GM23248 (cell line): ENCODE measurements around the gene ROR1. TPM values are rescaled to one million over a fixed set of nuclear protein-coding genes. Genes with fewer than 3 reads are reported as not detected.

Experiments
- DNase-seq: peaks from one replicate; pipeline ENCODE4 v3.0.0-alpha.2; 2015
- H2AFZ ChIP-seq: fragments of 200-600 bp; sonication (generic); 2 replicates; pipeline ENCODE4 v1.6.1; 2016; ENCODE audit warnings: antibody characterized with exemption
- H3F3A ChIP-seq: fragments of 200-600 bp; sonication (generic); 2 replicates; pipeline ENCODE4 v1.6.1; 2016; ENCODE audit warnings: mild to moderate bottlenecking, antibody characterized with exemption, mixed run types; ENCODE audit not compliant: insufficient read depth
- H3K27ac ChIP-seq: fragments of 200-600 bp; sonication (generic); 2 replicates; pipeline ENCODE4 v1.5.1; 2016; ENCODE audit warnings: mild to moderate bottlenecking
- H3K27me3 ChIP-seq: fragments of 200-600 bp; sonication (generic); replicated peaks from 2 replicates; pipeline ENCODE4 v1.6.1; 2016; ENCODE audit warnings: mild to moderate bottlenecking; ENCODE audit not compliant: insufficient read depth
- H3K36me3 ChIP-seq: fragments of 200-600 bp; sonication (generic); 2 replicates; pipeline ENCODE4 v1.6.1; 2016; ENCODE audit warnings: low read depth, mild to moderate bottlenecking
- H3K4me1 ChIP-seq: fragments of 200-600 bp; sonication (generic); 2 replicates; pipeline ENCODE4 v1.6.1; 2016; ENCODE audit warnings: mild to moderate bottlenecking; ENCODE audit not compliant: insufficient read depth
- H3K4me2 ChIP-seq: fragments of 200-600 bp; sonication (generic); one replicate; pipeline ENCODE4 v1.6.1; 2016; ENCODE audit warnings: mild to moderate bottlenecking; ENCODE audit not compliant: unreplicated experiment
- H3K4me3 ChIP-seq: fragments of 200-600 bp; sonication (generic); 2 replicates; pipeline ENCODE4 v1.5.1; 2016; ENCODE audit warnings: mild to moderate bottlenecking
- H3K79me2 ChIP-seq: fragments of 200-600 bp; sonication (generic); 2 replicates; pipeline ENCODE4 v1.6.1; 2016; ENCODE audit warnings: mild to moderate bottlenecking; ENCODE audit not compliant: insufficient read depth
- H3K9ac ChIP-seq: fragments of 200-600 bp; sonication (generic); 2 replicates; pipeline ENCODE4 v1.6.1; 2016; ENCODE audit warnings: mild to moderate bottlenecking
- H3K9me2 ChIP-seq: fragments of 200-600 bp; sonication (generic); 2 replicates; pipeline ENCODE4 v1.6.1; 2016; ENCODE audit warnings: mixed run types, mild to moderate bottlenecking, moderate library complexity; ENCODE audit not compliant: insufficient read depth
- H3K9me3 ChIP-seq: fragments of 200-600 bp; sonication (generic); one replicate; pipeline ENCODE4 v1.6.1; 2017; ENCODE audit warnings: low read depth
- H4K20me1 ChIP-seq: fragments of 200-600 bp; sonication (generic); 2 replicates; pipeline ENCODE4 v1.6.0; 2016; ENCODE audit not compliant: insufficient read depth
- EZH2 ChIP-seq: fragments of 200-600 bp; sonication (generic); IDR thresholded peaks from 2 replicates; pipeline ENCODE4 v1.6.1; 2018; ENCODE audit warnings: antibody characterized with exemption, mild to moderate bottlenecking; ENCODE audit not compliant: insufficient read depth, poor library complexity, severe bottlenecking
- EZH2phosphoT487 ChIP-seq: fragments of 200-600 bp; sonication (generic); IDR thresholded peaks from 2 replicates; pipeline ENCODE4 v1.6.1; 2018; ENCODE audit warnings: antibody characterized with exemption, moderate library complexity, mild to moderate bottlenecking, low read depth; ENCODE audit not compliant: insufficient read depth
- WGBS, 2 experiments: methylation state at CpG; one replicate each; pipeline ENCODE4 v1.1.6; 2015 to 2017; ENCODE audit warnings: low lambda C conversion rate in 2 of 2, low coverage in 1 of 2; ENCODE audit errors: missing lambda C conversion rate in 2 of 2; 5-methylcytosine and 5-hydroxymethylcytosine counted together
- in situ Hi-C: fragments of 300-500 bp; cut with MboI; formaldehyde crosslinking; loops from 2 replicates; pipeline ENCODE4 v1.15.0; 2020
- polyA plus RNA-seq: library from polyadenylated mRNA; unstranded; fragments of >200 nt; fragmentation: Nextera tagmentation; extraction: Ambion mirVana; gene quantifications from 2 replicates; pipeline ENCODE4 v1.2.1, GENCODE V29; 2016
- total RNA-seq: library from RNA; depleted of rRNA; stranded (reverse); fragments of >200 nt; shearing (Covaris generic); gene quantifications from 2 replicates; pipeline ENCODE4 v1.2.3, GENCODE V29; 2014

Gene ROR1
- total and polyA plus RNA-seq, 2 experiments from 2014 or later: 12.0 to 13.3 TPM

GRCh38 chr1:63870152-63870551, 96.3 kb downstream of the ROR1 start:
- no peaks in the 10 kb centered on the region for H3K9me2 ChIP-seq
- no peak overlapping the region for H3K9ac ChIP-seq
- H3F3A ChIP-seq: peaks cover 16% of the 10 kb centered on the region
- peaks cover 34% of the 10 kb centered on the region for H3K4me1 ChIP-seq
- no peak for TF ChIP-seq EZH2
- TF ChIP-seq EZH2phosphoT487: no peak
- H3K27me3 ChIP-seq: no peaks in the 10 kb centered on the region
- 97 to 100% methylated on average over 2 of the region's 2 CpGs for WGBS, 2 experiments
- no peak overlapping the region for H3K27ac ChIP-seq
- H3K36me3 ChIP-seq: no peaks in the 10 kb centered on the region
- in situ Hi-C loops: no loop called here
- no peaks in the 10 kb centered on the region for H4K20me1 ChIP-seq
- H3K9me3 ChIP-seq: no peaks in the 10 kb centered on the region
- no peak for DNase-seq
- H2AFZ ChIP-seq: no peak overlapping the region
- peaks cover 37% of the 10 kb centered on the region; the same call in 1 of the 2 replicates for H3K79me2 ChIP-seq
- no peak overlapping the region for H3K4me3 ChIP-seq
- no peak overlapping the region for H3K4me2 ChIP-seq

DNA sequence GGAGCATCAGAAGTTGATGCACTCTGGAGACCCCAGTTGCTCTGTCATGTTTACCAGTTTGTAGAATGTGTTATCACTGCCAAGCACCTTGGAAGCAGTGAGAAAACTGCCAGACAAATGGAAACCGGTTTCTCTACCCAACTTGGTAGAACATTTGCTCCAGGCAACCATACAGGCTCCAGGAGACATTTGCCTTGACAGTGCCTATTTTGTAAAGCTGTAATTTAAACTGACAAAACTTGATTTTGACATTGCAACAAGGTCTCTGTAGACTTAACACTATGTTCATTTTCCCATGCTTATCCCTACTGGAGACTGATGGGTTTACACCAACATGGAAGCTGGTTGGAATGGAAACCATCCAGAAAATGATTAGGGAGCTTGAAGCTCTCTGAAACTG, 97.6 kb downstream of the ROR1 start:
- H3K27ac ChIP-seq: no peak overlapping the region

GRCh38 chr1:63873751-63874150, 99.9 kb downstream of the ROR1 start:
- no peak for TF ChIP-seq EZH2
- no peak for TF ChIP-seq EZH2phosphoT487
- peak; percentile 57 for DNase-seq
- H3K79me2 ChIP-seq: peaks cover 21% of the 10 kb centered on the region; the same call in 1 of the 2 replicates
- no peak overlapping the region for H2AFZ ChIP-seq
- no peaks in the 10 kb centered on the region for H3K36me3 ChIP-seq
- 0 out of 2 replicates have a peak overlapping the region, but pooled peaks have one; percentile 0 for H3K4me3 ChIP-seq
- in situ Hi-C loops: no loop called here
- peaks cover 51% of the 10 kb centered on the region for H3F3A ChIP-seq
- no peaks in the 10 kb centered on the region for H4K20me1 ChIP-seq
- no peak overlapping the region for H3K9ac ChIP-seq
- 0 out of 2 replicates have a peak overlapping the region, but pooled peaks have one; percentile 1 for H3K27ac ChIP-seq
- 96% methylated on average over 3 of the region's 3 CpGs for WGBS, 2 experiments
- H3K27me3 ChIP-seq: no peaks in the 10 kb centered on the region
- no peaks in the 10 kb centered on the region for H3K9me2 ChIP-seq
- no peaks in the 10 kb centered on the region for H3K9me3 ChIP-seq
- H3K4me1 ChIP-seq: peaks cover 57% of the 10 kb centered on the region
- H3K4me2 ChIP-seq: peak overlapping the region; percentile 31

More for the DNA sequence above, 97.6 kb downstream of the ROR1 start:
- no peaks in the 10 kb centered on the region for H3K9me2 ChIP-seq
- H4K20me1 ChIP-seq: no peaks in the 10 kb centered on the region
- no peak overlapping the region for H3K4me3 ChIP-seq
- 75 to 78% methylated on average over 1 of the region's 1 CpG for WGBS, 2 experiments
- no peak overlapping the region for H3K9ac ChIP-seq
- H3K4me2 ChIP-seq: no peak overlapping the region
- peaks cover 29% of the 10 kb centered on the region for H3F3A ChIP-seq
- TF ChIP-seq EZH2: no peak
- no peaks in the 10 kb centered on the region for H3K36me3 ChIP-seq
- peaks cover 37% of the 10 kb centered on the region; the same call in 1 of the 2 replicates for H3K79me2 ChIP-seq
- peaks cover 42% of the 10 kb centered on the region for H3K4me1 ChIP-seq
- no peaks in the 10 kb centered on the region for H3K27me3 ChIP-seq
- H3K9me3 ChIP-seq: no peaks in the 10 kb centered on the region
- in situ Hi-C loops: no loop called here
- DNase-seq: no peak
- H2AFZ ChIP-seq: no peak overlapping the region

- Histone ChIP-seq H3F3A (peaks cover 56% of the 10 kb centered on the region), H3K4me2 (peak overlapping the region; percentile 31), H3K36me3 (no peaks in the 10 kb centered on the region), H3K4me1 (peaks cover 64% of the 10 kb centered on the region), H4K20me1 (no peaks in the 10 kb centered on the region), H3K27ac (peak overlapping the region; percentile 1; the same call in 1 of the 2 replicates), H3K9ac (no peak overlapping the region), H3K9me2 (no peaks in the 10 kb centered on the region), H3K27me3 (no peaks in the 10 kb centered on the region), H3K9me3 (no peaks in the 10 kb centered on the region), H3K4me3 (0 out of 2 replicates have a peak overlapping the region, but pooled peaks have one; percentile 0), H3K79me2 (0 out of 2 replicates have a peak, but pooled peaks cover 15% of the 10 kb centered on the region), H2AFZ (no peak overlapping the region)
- TF ChIP-seq EZH2phosphoT487 (no peak), EZH2 (no peak)
- DNase-seq: peak; percentile 46
- 3 to 5% methylated on average over 1 of the region's 1 CpG for WGBS, 2 experiments
- in situ Hi-C loops: no loop called here
These were observed 100.6 kb downstream of the ROR1 start for GRCh38 chr1:63874278-63874880.
